ENCODE measurements around the gene NPR2.

DNA sequence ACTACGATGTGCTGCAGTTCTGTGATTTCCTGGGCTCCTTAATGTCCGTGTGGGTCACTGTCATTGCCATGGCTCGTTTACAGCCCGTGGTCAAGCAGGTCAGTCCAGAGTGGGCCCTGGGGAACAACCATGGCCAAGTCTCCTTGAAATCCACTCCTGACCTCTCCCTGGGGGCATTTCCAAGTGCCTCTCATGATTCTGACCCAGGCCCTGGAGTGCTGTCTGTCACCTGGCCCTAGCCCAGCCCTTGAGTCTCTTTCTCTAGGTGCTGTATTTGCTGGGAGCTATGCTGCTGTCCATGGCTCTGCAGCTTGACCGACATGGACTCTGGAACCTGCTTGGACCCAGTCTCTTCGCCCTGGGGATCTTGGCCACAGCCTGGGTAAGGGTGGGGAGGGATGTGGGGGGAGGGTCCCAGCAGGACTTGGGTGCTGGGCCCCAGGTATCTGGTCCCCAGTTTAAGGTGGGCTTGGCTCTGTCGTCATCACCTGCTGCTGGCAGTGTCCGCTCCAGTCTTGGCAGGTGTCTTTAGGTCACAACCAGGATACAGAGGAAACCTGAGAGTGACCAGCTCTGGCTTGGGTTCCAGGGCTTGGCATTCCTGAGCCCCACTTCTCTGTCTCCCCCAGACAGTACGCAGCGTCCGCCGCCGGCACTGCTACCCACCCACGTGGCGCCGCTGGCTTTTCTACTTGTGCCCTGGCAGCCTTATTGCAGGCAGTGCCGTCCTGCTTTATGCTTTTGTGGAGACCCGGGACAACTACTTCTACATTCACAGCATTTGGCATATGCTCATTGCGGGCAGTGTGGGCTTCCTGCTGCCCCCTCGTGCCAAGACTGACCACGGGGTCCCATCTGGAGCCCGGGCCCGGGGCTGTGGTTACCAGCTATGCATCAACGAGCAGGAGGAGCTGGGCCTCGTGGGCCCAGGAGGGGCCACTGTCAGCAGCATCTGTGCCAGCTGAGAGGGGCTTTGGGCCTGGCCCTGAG, 61.8 kb downstream of the NPR2 start:
- TF ChIP-seq, protein P1, sequence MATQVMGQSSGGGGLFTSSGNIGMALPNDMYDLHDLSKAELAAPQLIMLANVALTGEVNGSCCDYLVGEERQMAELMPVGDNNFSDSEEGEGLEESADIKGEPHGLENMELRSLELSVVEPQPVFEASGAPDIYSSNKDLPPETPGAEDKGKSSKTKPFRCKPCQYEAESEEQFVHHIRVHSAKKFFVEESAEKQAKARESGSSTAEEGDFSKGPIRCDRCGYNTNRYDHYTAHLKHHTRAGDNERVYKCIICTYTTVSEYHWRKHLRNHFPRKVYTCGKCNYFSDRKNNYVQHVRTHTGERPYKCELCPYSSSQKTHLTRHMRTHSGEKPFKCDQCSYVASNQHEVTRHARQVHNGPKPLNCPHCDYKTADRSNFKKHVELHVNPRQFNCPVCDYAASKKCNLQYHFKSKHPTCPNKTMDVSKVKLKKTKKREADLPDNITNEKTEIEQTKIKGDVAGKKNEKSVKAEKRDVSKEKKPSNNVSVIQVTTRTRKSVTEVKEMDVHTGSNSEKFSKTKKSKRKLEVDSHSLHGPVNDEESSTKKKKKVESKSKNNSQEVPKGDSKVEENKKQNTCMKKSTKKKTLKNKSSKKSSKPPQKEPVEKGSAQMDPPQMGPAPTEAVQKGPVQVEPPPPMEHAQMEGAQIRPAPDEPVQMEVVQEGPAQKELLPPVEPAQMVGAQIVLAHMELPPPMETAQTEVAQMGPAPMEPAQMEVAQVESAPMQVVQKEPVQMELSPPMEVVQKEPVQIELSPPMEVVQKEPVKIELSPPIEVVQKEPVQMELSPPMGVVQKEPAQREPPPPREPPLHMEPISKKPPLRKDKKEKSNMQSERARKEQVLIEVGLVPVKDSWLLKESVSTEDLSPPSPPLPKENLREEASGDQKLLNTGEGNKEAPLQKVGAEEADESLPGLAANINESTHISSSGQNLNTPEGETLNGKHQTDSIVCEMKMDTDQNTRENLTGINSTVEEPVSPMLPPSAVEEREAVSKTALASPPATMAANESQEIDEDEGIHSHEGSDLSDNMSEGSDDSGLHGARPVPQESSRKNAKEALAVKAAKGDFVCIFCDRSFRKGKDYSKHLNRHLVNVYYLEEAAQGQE (IDR thresholded peaks at IDR 0.05; ENCODE audit: low read depth), result no peak
- TF ChIP-seq, protein P2, sequence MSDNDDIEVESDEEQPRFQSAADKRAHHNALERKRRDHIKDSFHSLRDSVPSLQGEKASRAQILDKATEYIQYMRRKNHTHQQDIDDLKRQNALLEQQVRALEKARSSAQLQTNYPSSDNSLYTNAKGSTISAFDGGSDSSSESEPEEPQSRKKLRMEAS (IDR thresholded peaks at IDR 0.05), result no peak
- TF ChIP-seq, protein P3, sequence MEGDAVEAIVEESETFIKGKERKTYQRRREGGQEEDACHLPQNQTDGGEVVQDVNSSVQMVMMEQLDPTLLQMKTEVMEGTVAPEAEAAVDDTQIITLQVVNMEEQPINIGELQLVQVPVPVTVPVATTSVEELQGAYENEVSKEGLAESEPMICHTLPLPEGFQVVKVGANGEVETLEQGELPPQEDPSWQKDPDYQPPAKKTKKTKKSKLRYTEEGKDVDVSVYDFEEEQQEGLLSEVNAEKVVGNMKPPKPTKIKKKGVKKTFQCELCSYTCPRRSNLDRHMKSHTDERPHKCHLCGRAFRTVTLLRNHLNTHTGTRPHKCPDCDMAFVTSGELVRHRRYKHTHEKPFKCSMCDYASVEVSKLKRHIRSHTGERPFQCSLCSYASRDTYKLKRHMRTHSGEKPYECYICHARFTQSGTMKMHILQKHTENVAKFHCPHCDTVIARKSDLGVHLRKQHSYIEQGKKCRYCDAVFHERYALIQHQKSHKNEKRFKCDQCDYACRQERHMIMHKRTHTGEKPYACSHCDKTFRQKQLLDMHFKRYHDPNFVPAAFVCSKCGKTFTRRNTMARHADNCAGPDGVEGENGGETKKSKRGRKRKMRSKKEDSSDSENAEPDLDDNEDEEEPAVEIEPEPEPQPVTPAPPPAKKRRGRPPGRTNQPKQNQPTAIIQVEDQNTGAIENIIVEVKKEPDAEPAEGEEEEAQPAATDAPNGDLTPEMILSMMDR (IDR thresholded peaks at IDR 0.05 in 2 of 3, conservative IDR thresholded peaks at IDR 0.05 in 1 of 3; ENCODE audit: borderline replicate concordance in 1 of 3, insufficient read depth in 1 of 3, low read depth in 2 of 3, low read length in 2 of 3), result no peak
- TF ChIP-seq POLR2A (IDR thresholded peaks at IDR 0.05; ENCODE audit: borderline replicate concordance, extremely low read depth, insufficient read depth, insufficient read length), result no peak
- no peak for TF ChIP-seq EZH2 (IDR thresholded peaks at IDR 0.05)
- TF ChIP-seq RAD21 (IDR thresholded peaks at IDR 0.05; ENCODE audit: low read depth), result no peak
- TF ChIP-seq ZNF274 (IDR thresholded peaks at IDR 0.05; ENCODE audit: low read depth, low read length), result no peak
- no peak for TF ChIP-seq SIN3A (IDR thresholded peaks at IDR 0.05; ENCODE audit: low read depth)
- TF ChIP-seq POLR2AphosphoS5 (IDR thresholded peaks at IDR 0.05; ENCODE audit: low read depth, low read length), result no peak
- TF ChIP-seq EZH2phosphoT487 (IDR thresholded peaks at IDR 0.05; ENCODE audit: borderline replicate concordance), result no peak
